Stimulated activated CD8-positive, alpha-beta memory T cell treated with anti-CD3 and anti-CD28 coated beads, Interleukin-7, amount 100 ng/mL, for 24 hours (primary cell): ENCODE measurements around the gene SNX30.

Source experiments
- DNase-seq: peaks from one replicate; pipeline ENCODE4 v3.0.0-alpha.2; 2020; ENCODE audit warnings: low read depth

SNX30 gene

DNA sequence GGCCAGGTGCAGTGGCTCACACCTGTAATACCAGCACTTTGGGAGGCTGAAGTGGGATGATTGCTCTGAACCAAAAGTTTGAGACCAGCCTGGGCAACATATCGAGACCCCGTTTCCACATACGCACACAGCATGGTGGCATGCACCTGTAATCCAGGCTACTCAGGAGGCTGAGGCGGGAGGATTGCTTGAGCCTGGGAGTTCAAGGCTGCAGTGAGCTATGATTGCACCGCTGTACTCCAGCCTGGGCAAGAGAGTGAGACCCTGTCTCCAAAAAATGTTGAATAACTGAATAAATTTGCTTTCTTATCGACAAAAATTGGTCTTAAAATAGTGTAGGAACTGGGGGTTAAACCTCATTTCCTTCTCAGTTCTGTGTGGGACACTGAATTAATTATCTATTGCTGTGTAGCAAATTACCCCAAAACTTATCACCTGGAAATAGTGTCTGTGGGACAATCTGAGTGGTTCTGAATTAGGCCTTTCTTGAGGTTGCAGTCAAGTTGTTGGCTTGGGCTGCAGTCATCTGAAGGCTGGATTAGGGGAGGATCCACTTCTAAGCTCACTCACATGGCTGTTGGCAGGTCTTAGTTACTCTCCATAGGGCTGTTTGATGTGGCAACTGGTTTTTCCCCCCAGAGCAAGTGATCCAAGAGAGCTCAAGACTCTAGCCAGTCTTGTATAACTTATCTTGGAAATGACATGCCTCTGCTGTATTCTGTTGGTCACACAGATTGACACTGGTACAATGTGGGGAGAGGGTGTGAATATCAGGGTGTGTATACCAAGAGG lies 2.0 kb downstream of the SNX30 start:
- DNase-seq, result no peak

DNA sequence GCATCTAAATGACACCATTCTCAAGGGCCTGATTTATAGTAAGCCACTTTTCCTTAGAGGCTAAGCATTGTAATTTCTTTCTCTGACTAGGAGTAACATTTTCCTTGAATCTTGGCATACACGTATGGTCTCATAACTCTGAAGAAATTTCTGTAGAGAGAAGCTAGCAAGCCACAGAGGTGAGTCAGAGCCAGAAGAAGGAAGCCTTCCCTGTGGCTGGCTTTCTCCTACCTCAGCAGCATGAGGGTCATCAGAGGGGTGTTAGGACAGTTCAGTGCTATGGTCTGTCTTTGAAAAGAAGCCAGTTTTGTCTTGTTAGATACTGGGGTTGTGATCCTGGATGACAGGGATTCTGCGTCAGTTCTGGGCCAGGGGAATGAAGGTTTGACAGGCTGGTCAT lies 3.2 kb downstream of the SNX30 start:
- no peak for DNase-seq

DNA sequence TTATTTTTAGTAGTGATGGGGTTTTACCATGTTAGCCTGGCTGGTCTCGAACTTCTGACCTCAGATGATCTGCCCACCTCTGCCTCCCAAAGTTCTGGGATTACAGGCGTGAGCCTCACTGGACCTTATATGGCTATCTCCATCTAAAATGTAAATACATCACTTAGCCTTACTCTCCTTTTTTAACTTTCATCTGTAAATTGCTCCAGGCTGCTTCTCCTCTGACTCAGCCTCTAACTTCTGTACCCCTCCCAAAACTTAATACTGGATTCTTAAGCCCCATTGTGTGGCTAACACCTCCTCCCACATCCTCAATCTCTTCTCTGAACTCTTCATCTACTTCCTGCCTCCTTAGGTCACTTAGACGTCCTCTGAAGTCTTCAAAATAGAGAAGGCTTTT lies 4.0 kb downstream of the SNX30 start:
- no peak for DNase-seq

DNA sequence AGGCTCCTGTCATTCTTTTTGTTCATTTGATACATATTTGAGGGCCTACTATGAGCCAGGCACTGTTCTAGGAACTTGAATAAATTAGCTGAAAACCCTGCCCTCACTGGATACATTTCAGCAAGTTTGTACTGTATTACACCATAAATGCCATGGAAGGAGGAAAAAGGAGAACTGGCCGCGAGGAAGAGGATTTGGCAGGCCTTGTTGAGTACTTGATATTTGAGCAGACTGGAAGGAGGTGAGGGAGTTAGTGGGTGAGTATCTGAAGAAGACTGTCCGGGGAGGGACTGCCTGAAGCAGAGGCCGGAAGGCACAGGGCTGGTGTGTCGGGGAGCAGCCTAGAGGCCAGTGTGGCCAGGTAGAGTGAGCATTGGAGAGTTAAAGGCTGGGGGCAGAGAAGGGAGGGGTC lies 4.5 kb downstream of the SNX30 start:
- no peak for DNase-seq

DNA sequence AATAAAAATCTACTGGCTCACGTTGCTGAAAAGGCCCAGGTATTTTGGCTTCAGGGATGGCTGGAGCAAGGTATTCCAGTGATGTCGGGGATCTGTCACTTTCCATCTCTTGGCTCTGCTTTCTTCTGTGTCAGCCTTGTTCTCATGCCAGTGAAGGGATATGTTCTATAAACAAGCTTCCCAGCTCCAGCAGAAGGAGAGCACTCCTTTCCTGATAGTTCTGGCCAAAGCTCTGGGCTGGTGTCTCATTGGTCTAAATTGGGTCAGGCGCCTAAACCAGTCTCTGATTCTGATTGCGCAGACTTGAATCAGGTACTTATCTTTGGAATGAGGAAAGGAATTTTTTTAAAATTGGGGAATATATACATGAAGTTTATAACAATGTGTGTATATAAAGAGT lies 5.1 kb downstream of the SNX30 start:
- DNase-seq, result no peak

DNA sequence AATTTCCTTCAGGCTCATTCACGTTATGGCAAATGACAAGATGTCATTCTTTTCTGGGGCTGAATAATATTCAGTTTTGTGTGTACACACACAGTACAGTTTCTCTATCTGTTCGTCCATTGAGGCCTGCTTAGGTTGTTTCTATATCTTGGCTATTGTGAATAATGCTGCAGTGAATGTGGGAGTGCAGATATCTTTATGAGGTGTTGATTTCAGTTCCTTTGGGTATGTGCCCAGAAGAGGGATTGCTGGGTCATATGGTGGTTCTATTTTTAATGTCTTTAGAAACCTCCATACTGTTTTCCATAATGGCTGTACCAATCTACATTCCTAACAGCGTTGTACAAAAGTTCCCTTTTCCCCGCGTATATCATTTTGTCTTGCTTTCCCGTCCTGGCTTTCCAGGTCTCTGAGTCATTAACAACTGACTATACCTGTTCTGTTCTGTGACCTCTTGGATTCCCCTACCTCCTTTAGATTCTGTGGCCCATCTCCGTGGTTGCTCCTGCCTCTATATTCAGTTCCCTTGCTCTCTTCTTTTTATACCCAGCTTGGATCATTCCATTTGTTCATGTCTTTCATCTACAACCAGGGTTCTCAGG lies 6.8 kb downstream of the SNX30 start:
- DNase-seq, result no peak

DNA sequence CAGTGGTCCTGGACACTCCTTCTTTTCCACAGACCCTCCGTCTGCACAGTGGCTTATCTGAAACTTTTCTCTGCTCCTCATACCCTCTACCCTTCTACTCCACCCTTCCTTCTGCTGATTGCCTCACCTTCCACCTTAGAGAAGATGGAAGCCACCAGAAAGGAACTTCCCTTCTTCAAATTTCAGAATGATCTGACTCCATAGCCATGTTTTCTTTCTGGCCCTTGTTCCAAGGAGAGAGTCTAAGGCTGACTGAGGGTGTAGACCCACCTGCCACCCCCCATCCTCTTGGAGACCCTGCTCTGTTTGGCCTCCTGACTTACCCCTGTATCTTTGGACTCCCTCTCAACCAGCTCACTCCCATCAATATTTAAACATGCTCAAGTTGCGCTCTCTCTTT lies 7.4 kb downstream of the SNX30 start:
- no peak for DNase-seq

DNA sequence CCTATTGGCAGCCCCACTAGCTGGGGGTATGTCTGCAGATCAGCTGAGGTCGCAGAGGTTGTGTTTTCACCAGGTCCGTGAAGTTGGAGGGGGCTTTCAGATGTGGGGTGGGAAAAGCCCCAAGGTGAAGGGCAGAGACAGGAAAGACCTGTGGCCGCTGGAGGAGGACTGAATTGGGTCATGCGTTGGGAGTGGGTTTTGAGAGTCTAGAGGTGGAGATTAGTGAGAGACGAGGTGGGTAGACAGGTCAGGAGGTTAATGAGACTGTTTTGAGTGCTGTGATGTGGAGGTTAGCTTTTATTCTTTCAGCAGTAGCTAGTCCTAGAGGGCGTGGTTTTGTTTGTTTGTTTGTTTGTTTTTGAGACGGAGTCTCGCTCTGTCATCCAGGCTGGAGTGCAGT lies 10.3 kb downstream of the SNX30 start:
- DNase-seq, result no peak

DNA sequence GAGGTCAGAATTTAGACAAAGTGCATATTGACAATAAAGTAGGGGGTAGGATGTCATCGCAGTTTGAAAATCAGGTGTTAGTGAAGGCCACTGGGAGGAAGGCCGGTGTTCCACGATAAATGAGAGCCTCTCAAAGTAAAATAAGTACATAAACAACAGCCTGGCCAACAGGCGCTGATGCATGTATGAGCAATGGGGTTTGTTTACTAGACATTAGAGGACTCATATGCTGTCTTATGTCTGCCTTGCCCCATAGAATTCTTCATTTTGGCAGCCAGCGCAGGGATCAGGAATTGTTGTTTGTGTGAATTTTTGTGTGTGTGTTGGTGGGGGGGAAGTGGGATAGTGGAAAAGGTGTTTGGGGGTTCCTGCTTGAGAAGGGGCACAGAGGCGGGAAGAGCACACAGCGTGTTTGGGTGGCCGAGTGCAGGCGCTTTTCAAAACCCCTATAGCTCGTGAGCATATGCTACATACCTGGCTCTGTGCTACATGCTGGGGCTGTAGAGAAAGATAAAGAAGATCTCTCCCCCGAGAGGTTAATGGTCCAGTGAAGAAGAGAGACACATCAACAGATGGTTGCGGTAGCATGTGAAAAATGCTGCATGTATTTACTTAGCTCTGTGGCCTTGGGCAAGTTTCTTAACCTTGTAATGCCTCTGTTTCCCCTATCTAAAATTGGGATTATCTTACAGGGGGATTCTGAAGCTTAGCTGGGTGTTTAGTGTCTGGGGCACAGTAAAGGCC lies 11.5 kb downstream of the SNX30 start:
- no peak for DNase-seq

DNA sequence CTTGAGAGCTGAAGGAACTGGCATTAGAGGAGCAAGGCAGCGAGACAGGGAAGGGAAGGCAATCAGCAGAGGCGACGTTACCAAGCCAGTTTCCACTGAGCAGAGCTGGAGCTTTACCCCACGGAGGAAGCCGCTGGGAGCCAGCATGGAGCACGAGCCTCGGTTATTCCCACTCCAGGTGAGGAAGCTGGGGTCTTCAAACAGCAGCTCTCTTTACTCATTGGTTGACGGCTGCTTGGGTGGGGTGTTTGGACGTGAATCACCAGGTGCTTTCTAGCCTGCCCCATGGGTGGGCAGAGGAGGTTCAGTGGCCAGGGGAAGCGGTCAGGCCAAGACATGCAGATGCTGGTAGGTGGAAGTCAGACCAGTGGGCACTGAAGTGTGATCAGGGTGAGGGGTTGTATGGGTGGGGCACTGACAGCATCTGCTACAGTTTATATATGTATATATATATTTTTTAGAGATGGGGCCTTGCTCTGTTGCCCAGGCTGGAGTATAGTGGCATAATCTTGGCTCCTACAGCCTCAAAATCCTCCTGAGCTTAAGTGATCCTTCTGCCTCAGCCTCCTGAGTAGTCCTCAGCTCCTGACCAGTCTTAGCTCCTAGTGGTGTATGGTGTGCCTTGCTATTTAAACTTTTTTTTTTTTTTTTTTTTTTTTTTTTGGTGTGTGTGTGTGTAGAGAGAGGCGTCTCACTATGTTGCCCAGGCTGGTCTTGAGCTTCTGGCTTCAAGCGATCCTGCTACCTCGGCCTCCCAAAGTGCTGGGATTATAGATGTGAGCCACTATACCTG lies 12.4 kb downstream of the SNX30 start:
- DNase-seq, result no peak

DNA sequence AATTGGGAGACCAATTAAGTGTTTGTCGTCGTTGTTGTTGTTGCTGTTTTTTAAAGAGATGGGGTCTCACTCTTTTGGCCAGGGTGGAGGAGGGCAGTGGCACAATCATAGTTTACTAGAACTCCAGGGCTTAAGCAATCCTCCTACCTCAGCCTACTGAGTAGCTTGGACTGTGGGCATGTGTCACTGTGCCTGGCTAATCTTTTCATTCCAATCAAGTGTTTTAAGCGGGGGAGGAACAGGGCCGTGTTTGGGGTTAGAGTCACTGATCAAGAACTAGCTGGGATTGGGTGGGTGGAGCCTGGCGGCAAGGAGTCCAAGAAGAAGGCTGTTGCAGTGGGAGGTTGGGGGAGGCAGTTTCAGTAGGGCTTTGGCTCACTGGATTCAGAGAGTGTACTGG lies 13.8 kb downstream of the SNX30 start:
- DNase-seq, result no peak

DNA sequence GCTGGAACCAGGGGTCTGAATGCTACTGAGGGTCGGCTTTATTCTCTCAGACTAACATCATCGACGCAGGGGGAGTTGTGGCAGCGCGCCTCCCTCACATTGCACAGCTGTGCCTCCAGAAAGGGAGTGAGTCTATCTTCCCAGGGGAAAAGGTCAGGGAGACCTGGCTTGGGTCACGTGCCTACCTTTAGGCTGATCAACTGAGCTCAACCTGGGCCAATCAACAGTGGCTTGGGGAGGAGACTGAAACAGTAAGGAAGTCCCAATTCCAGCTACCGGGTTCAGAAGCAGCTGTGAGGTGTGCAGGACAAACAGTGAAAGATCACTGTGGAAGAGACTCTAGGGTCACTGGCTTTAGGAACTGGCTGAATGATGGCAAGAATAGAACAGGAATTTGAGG lies 14.3 kb downstream of the SNX30 start:
- no peak for DNase-seq

DNA sequence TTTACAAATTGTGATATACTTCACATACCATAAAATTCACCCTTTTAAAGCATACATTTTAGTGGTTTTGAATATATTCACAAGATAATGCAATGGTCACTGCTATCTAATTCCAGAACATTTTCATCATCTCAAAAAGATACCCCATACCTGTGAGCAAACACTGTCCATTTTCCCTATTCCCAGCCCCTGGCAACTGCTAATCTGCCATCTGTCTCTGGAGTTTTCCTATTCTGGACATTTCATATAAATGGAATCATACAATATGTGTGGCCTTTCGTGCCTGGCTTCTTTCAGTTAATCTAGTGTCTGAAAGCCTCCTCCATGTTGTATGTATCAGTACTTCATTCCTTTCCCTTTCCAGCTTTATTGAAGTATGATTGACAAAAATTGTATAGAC lies 14.7 kb downstream of the SNX30 start:
- DNase-seq, result no peak

DNA sequence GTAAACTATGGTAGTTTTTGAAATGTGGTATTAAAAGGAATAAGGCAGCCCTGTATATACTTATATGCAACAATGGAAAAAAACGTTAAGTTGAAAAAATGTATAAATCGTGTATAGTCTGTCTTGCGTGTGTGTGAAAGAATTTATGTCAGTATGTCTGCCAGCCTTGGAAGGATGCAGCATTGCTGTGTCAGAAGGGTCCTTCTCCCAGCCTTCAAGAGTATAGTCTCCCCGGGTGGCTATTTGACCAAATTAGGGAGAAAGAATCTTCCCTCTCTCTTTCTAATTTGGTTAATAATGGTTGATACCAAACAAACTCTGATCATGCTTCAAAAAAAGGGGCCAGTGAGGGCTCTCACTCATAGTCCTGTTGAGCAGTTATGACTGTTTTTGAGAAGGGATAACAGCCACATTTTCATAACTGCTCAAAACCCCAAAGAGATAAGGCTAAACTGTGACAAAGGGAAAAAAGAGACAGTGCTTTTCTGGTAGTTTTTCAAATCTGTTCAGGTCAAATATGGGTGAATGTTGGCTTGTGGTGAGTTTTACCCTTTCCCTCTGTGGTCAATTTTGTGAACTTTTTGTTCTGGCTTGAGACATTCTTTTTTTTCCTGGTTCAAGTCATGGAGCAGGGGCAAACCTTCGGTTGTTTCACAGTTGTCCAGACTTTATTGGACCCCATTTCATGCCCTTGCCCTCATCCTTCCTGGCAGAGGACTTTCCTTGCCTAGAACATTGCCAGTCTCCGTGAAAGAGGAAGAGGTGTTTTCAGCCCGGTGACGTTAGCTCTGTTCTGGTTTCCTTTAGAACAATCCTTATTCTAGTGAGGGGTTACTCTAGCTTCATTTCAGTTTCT lies 21.0 kb downstream of the SNX30 start:
- DNase-seq, result no peak

DNA sequence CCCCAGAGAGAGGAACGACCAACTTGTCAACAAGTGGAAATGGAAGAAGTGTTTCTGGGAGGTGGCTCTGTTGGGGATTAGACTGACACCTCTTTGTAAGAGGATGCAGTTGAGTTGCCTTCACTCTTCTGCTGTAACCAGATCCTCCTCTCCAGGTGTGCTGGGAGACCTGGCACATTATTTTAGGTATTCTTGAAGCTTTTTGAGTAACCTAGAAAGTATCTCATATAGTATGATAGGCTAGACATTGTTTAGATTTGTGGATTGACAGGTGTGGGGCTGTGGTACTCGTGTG lies 21.6 kb downstream of the SNX30 start:
- no peak for DNase-seq

DNA sequence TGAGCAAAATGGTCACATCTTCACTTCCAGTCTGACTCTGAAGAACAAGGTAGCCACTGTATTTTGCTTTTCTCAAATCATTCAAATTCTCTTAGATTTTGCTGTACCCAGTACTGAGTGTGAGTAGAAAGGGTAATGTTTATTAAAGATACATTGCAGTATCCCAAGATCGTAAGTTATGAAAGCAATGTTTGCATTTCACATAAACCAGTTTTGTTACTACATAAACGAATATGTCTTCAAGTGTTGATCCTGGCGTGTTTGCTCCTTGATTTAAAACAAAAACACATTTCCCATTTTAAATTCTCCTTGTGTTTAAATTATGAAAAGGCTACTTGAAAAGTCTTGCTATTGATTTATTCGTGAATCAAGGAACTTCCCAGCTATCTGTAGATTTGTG lies 22.0 kb downstream of the SNX30 start:
- DNase-seq, result no peak

DNA sequence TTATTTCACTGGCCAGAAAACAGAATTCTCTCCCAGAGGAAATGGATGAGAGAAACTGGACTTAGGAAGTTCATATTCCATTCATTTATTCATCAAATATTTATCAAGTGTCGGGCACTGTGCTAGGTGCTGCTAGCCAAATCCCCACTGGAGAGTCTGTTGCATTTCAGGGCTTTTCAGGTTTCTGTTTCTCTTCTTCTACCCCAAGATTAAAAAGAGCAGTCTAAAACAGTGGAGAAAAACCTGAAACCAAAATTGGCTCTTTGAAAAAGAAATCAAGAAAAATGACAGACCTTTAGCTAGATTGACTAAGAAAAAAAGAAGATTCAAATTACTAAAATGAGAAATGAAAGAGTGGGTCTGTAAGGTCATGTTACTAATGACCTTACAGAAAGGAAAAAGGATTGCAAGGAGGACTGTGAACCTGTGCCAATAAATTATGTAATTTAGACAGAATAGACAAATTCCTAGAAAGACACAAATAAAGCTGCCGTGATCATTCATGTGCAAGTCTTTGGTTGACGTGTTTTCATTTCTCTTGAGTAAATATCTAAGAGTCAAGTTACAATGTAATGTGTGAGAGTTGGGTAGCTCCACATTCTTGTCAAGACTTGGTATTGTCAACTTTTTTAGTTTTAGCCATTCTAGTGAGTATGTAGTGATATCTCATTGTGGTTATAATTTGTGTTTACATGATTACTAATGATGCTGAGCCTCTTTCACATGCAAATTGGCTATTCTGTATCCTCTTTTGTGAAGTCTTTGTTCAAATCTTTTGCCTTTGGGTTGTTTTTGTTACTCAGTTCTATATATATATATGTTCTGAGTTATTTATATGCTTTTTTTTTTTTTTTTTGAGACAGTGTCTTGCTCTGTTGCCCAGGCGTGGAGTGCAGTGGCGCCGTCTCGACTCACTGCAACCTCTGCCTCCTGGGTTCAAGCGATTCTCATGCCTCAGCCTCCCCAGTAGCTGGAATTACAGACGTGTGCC lies 23.7 kb downstream of the SNX30 start:
- no peak for DNase-seq

DNA sequence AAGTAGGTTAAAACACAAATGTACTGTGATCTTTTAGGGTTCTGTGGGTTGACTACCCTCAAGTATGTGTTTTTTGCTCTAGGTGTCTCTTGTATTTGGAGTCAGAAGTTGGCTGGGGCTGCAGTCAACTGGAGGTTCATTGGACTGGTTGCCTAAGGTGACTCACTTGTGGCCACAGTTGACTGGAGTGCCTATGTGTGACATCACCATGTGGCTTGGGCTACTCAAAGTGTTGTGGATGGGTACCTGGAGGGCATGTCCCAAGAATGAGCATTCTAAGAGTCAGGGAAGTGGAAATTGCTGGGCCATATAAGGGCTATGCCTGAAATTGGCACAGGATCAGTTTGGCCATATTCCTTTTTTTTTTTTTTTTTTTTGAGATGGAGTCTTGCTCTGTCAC lies 27.4 kb downstream of the SNX30 start:
- DNase-seq, result no peak

DNA sequence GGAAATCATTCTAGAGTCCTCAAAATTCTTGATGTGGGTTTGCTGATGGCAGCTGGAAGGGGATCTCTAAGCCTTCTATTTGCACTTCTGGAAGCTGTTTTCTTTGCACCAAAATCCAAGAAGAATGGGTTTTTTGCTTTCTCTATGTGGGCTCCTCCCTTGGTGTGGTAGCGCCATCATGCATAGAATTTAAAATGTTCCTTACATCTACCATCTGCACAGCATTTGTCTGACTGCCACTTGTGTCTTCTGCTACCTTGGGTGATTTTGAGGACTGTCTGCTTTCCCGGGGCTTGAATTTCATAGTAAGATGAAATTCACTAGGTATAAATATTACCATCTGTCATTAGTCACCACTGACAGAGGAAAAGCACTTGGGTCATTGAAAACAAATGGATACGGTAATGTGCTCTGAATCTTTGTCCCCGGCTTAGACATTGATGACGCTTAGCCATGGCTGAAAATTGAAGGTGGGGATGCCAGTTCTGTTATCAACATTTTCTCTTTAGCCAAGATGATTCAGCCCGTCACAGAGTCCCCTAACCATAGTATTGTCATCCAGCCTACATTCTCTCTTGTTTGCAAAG lies 30.0 kb downstream of the SNX30 start:
- DNase-seq, result no peak

DNA sequence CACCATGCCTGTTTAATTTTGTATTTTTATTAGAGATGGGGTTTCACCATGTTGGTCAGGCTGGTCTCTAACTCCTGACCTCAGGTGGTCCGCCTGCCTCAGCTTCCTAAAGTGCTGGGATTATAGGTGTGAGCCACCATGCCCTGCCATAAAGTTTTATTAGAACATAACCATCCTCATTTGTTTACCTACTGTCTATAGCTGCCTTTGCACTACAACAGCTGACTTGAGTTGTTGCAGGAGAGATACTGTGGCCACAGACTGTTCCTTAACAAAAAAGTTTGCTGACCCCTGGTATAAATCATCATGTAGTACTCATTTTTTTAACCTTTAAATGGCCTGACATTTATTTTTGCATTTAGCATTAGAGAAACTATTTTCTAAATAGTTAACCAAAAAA lies 31.7 kb downstream of the SNX30 start:
- no peak for DNase-seq
